ENCODE results near the gene ARHGAP6.

Gene ARHGAP6

GRCh38 chrX:11172415-11172814 lies 493.3 kb downstream of the ARHGAP6 start:
- no peak overlapping the region for H3K4me3 ChIP-seq (ENCODE audit: low read depth, low read length)
- no peak for DNase-seq (ENCODE audit: low read depth)
- TF ChIP-seq, protein P1, sequence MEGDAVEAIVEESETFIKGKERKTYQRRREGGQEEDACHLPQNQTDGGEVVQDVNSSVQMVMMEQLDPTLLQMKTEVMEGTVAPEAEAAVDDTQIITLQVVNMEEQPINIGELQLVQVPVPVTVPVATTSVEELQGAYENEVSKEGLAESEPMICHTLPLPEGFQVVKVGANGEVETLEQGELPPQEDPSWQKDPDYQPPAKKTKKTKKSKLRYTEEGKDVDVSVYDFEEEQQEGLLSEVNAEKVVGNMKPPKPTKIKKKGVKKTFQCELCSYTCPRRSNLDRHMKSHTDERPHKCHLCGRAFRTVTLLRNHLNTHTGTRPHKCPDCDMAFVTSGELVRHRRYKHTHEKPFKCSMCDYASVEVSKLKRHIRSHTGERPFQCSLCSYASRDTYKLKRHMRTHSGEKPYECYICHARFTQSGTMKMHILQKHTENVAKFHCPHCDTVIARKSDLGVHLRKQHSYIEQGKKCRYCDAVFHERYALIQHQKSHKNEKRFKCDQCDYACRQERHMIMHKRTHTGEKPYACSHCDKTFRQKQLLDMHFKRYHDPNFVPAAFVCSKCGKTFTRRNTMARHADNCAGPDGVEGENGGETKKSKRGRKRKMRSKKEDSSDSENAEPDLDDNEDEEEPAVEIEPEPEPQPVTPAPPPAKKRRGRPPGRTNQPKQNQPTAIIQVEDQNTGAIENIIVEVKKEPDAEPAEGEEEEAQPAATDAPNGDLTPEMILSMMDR (IDR thresholded peaks at IDR 0.05; ENCODE audit: low read depth, low read length), result no peak
- TF ChIP-seq POLR2A (IDR thresholded peaks at IDR 0.05; ENCODE audit: extremely low read depth, insufficient read length), result no peak
- no peak for TF ChIP-seq MAX (IDR thresholded peaks at IDR 0.05; ENCODE audit: low read depth, low read length)
- TF ChIP-seq MYC (IDR thresholded peaks at IDR 0.05; ENCODE audit: low read depth, low read length), result no peak

DNA sequence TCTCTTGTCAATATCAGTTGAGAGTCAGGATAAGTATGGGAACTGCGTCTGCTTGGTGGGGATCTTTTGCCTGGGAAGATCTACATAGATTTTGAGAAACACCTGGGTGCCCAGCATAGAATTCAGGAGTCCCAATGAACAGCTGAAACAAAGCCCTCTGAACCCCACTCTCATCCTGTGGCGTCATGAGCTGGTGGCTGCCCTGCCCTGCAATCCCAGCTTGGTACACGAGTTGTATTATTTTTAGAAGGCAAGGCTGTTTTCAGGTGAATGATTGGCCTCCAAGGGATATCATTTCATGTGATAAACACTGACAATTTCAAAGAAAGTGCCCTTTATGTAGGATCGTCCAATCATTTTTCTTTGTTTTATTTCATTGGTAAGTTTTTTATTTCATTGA lies 493.8 kb downstream of the ARHGAP6 start:
- no peak overlapping the region for H3K4me3 ChIP-seq (ENCODE audit: low read depth, low read length)
- no peak for DNase-seq (ENCODE audit: low read depth)
- no peak for TF ChIP-seq MAX (IDR thresholded peaks at IDR 0.05; ENCODE audit: low read depth, low read length)

GRCh38 chrX:11164433-11164832 lies 501.3 kb downstream of the ARHGAP6 start:
- DNase-seq (ENCODE audit: low read depth), result no peak
- no peak overlapping the region for H3K4me3 ChIP-seq (ENCODE audit: low read depth, low read length)
- no peak for TF ChIP-seq MYC (IDR thresholded peaks at IDR 0.05; ENCODE audit: low read depth, low read length)
- no peak for TF ChIP-seq POLR2A (IDR thresholded peaks at IDR 0.05; ENCODE audit: extremely low read depth, insufficient read length)
- TF ChIP-seq, protein P1 (IDR thresholded peaks at IDR 0.05; ENCODE audit: low read depth, low read length), result no peak
- no peak for TF ChIP-seq MAX (IDR thresholded peaks at IDR 0.05; ENCODE audit: low read depth, low read length)

DNA sequence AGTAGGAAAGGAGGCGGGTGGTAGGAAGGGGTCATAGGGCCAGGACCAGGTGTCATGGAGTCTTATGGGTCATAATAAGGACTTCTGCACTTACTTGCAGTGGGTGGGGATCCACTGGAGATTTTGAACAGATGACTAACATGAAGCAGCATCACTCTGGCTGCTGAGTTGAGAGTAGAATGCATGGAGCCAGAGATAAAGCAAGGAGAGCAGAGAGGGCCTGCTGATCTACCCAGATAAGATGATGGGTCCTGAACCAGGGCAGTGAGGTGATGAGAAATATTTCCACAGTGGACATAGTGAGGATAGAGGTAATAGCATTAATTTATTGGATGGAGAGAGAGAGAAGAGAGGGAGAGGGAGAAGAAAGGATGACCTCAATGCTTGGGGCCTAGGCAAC lies 506.6 kb downstream of the ARHGAP6 start:
- no peak for DNase-seq (ENCODE audit: low read depth)
- no peak overlapping the region for H3K4me3 ChIP-seq (ENCODE audit: low read depth, low read length)
- no peak for TF ChIP-seq MAX (IDR thresholded peaks at IDR 0.05; ENCODE audit: low read depth, low read length)
- TF ChIP-seq, protein P1 (IDR thresholded peaks at IDR 0.05; ENCODE audit: low read depth, low read length), result no peak
- no peak for TF ChIP-seq MYC (IDR thresholded peaks at IDR 0.05; ENCODE audit: low read depth, low read length)
- no peak for TF ChIP-seq POLR2A (IDR thresholded peaks at IDR 0.05; ENCODE audit: extremely low read depth, insufficient read length)

- TF ChIP-seq POLR2A (IDR thresholded peaks at IDR 0.05; ENCODE audit: extremely low read depth, insufficient read length), result no peak
- no peak for TF ChIP-seq MAX (IDR thresholded peaks at IDR 0.05; ENCODE audit: low read depth, low read length)
- TF ChIP-seq, protein P1 (IDR thresholded peaks at IDR 0.05; ENCODE audit: low read depth, low read length), result no peak
- no peak for TF ChIP-seq MYC (IDR thresholded peaks at IDR 0.05; ENCODE audit: low read depth, low read length)
- H3K4me3 ChIP-seq (ENCODE audit: low read depth, low read length), result no peak overlapping the region
- DNase-seq (ENCODE audit: low read depth), result no peak
Measured at GRCh38 chrX:11151799-11152559, 513.7 kb downstream of the ARHGAP6 start.

GRCh38 chrX:11148401-11148800 lies 517.3 kb downstream of the ARHGAP6 start:
- DNase-seq (ENCODE audit: low read depth), result no peak
- TF ChIP-seq POLR2A (IDR thresholded peaks at IDR 0.05; ENCODE audit: extremely low read depth, insufficient read length) (no peak), MAX (IDR thresholded peaks at IDR 0.05; ENCODE audit: low read depth, low read length) (no peak), MYC (IDR thresholded peaks at IDR 0.05; ENCODE audit: low read depth, low read length) (no peak)
- TF ChIP-seq, protein P1 (IDR thresholded peaks at IDR 0.05; ENCODE audit: low read depth, low read length), result no peak
- no peak overlapping the region for H3K4me3 ChIP-seq (ENCODE audit: low read depth, low read length)
